ENCODE measurements around the gene BPTF. TPM values are rescaled to one million over a fixed set of nuclear protein-coding genes. Genes with fewer than 3 reads are reported as not detected.
"Not testable (repeated sequence)": the region's sequence is repeated elsewhere in the genome, so short reads cannot be mapped to it uniquely, and the experiment has no call there.

BPTF gene
- total RNA-seq, 1 donor from 2014 or later, result 40.8 TPM

DNA sequence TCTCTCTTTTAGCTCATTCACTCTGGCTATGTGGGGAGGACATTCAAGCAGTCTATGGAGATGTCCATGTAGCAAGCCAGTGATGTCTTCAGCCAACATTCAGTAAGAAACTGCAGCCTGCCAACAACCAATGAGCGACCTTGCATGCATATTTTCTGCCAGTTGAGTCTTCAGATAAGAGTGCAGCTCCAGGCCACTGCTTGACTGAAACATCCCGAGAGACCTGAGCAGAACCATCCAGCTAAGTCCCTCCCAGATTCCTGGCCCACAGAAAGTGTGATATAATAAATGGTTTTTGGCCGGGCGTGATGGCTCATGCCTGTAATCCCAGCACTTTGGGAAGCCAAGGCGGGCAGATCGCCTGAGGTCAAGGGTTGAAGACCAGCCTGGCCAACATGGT lies 181.5 kb downstream of the BPTF start:
- no peak for DNase-seq (ENCODE audit: low read depth)

DNA sequence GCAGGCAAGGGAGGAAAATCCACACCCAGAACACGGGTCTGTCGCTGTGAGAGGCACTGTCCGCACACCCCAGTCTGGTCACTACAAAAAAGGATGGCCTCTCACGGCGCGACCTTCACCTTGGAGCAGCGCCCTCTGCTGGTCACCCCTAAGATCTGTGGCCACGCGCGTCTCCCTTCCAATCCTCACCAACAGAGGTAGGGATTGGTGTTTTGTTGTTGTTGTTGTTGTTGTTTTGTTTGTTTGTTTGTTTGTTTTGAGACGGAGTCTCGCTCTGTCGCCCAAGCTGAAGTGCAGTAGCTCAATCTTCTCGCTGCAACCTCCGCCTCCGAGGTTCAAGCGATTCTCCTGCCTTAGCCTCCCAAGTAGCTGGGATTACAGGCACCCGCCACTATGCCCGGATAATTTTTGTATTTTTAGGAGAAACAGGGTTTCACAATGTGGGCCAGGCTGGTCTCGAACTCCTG lies 185.9 kb downstream of the BPTF start:
- no peak for DNase-seq (ENCODE audit: low read depth)

DNA sequence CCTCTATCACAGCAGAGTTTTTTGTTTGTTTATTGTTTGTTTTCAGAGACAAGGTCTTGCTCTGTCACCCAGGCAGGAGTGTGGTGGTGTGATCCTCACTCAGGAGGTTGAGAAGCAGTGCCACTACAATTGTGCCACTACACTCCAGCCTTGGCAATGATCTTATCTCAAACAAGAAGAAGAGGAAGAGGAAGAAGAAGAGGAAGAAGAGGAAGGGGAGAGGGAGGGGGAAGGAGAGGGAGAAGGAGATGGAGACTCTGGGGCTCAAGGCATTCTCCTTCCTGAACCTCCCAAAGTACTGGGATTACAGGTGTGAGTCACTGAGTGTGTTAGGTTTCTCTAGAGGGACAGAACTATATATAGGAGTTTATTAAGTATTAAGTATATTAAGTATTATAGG lies 188.1 kb downstream of the BPTF start:
- DNase-seq (ENCODE audit: low read depth), result no peak

DNA sequence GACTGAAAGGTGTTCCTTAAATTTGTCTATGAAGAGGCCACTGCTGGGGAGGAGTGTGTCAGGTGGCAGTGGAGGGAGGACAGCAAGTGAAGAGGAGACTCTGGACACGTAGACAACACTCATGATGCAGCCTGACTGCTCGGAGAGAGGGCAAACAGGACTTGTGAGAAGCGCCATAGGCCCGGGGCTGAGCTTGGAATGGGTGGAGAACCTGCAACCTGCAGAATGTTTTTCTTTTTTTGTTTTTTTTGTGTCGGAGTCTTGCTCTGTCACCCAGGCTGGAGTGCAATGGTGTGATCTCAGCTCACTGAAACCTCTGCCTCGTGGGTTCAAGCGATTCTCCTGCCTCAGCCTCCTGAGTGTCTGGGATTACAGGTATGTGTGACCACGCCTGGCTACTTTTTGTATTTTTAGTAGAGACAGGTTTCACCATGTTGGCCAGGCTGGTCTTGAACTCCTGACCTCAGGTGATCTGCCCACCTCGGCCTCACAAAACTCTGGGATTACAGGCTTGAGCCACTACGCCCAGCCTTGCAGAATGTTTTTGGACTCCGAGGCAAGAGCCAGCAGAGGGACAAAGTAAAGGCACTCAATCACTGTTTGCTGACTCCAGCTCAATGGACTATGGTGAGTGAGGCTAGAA lies 189.9 kb downstream of the BPTF start:
- no peak for DNase-seq (ENCODE audit: low read depth)

DNA sequence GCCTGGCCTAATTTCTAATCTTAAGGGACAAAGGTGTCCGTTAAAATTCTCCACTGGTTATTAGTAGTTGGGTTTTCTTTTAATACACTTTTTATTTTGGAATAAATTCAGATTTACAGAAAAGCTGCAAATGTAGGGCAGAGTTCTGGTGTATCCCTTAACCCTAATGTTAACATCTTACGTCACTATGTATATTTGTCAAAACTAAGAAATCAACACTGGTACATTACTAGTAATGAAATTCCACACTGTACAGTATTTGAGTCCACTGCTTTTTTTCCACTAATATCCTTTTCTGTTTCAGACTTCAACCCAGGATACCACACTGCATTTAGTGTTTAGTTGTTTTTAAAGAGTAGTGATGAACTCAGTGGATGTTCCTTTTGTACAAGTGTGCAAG lies 191.5 kb downstream of the BPTF start:
- DNase-seq (ENCODE audit: low read depth), result no peak

DNA sequence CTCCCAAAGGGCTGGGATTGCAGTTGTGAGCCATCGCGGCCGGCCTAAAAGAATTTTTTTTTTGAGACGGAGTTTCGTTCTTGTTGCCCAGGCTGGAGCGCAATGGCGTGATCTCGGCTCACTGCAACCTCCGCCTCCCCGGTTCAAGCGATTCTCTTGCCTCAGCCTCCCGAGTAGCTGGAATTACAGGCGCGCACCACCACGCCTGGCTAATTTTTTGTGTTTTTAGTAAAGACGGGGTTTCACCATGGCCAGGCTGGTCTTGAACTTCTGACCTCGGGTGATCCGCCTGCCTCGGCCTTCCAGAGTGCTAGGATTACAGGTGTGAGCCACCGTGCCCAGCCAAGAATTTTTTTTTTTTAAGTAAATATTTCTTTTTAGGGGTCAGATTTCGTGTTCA lies 193.2 kb downstream of the BPTF start:
- DNase-seq (ENCODE audit: low read depth), result not testable (repeated sequence)

DNA sequence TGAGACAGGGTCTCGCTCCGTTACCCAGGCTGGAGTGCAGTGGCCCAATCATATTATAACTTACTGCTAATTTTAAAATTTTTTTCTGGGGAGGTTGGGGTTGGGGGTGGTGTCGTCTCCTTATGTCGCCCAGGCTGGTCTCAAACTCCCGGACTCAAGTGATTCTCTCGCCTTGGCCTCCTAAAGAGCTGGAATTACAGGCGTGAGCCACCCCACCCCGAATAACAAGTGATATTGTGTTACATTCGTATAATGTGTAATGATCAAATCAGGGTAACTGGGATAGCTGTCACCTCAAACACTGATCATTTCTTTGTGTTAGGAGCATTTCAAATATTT lies 194.0 kb downstream of the BPTF start:
- DNase-seq (ENCODE audit: low read depth), result no peak

DNA sequence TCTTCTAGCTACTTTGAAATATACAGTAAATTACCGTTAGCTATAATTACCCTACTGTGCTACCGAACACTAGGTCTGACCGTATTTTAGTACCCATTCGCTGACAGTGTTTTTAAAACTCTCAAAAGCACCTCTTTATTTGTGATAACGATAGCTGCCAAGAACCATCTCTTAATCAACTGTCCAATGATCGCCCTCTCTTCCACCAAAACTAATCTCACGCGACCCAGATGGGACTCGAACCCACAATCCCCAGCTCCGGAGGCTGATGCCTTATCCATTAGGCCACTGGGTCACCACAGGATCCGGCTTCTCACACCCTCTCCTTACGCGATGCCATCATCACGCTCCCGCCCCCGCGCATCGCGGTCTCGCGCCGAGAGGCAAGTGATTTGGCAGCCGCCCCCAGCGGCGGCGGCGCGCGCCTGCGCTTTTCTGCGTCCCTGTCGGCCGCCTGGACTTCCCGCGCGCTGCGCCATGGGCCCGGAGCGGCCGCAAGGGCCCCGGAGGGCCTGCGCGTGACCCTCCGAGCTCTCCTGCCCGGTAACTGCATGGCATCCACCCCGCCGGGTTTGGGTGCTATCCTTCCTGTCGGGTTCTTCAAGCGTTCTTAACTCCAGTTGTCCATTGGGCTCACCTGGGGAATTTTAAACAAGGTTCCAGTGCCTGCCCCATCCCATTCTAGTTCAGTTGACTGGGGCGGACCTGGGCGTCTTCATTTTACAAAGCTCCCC lies 194.5 kb downstream of the BPTF start:
- peak; percentile 96 for DNase-seq (ENCODE audit: low read depth)

DNA sequence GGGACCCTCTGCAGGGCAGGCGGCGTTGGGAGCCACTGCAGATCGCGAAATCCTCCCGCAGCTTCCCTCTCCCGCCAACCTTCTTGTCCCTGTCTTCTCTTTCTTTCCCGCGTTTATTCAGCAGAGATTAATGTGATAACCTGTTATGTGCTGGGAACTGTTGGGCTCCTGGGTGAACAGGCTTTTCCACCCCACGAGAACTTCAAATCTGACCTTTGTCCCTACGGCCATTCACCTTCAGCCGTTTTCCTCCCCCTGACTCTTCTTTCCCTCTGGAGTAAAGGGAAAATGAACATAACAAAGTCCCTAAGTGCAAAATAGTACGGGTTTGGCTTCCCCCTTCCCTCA lies 195.1 kb downstream of the BPTF start:
- DNase-seq (ENCODE audit: low read depth), result no peak

DNA sequence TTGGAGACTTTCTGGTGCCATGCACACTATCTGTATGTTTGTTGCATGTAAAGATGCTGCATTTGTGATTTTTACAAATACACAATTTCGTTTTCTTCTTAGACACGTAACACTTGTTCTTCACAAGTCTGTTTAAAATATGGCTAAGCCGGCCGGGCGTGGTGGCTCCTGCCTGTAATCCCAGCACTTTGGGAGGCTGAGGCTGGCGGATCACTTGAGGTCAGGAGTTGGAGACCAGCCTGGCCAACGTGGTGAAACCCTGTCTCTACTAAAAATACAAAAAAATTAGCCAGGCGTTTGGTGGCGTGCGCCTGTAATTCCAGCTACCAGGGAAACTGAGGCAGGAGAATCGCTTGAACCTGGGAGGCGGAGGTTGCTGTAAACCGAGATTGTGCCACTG lies 195.5 kb downstream of the BPTF start:
- DNase-seq (ENCODE audit: low read depth), result not testable (repeated sequence)

DNA sequence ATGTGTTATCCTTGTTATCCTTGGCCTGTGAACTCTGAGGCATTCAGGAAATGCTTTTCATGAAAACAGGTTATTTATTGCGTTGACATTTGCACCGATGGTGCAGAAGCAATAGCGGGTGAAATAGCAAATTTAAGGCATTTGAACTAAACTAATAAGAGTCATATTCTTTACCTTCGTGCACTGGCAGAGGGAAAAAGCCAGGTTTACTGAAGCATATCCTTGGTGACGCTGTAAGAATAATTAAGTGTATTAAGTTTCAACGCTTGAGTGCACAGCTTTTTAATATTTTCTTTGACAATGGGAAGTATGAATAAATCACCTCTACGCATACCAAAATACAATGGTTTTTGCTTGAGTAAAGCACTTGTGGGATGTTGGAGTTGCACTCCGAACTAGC lies 196.7 kb downstream of the BPTF start:
- DNase-seq (ENCODE audit: low read depth), result no peak

DNA sequence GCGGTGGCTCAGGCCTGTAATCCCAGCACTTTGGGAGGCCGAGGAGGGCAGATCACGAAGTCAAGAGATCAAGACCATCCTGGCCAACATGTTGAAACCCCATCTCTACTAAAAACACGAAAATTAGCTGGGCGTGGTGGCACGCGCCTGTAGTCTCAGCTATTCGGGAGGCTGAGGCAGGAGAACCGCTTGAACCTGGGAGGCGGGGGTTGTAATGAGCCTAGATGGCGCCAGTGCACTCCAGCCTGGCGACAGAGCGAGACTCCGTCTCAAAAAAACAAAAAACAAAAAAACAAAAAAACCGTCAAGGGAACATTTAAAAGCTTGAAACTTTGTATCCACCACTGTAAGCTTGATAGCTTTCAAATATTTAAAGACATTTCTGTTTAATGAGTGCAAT lies 197.2 kb downstream of the BPTF start:
- DNase-seq (ENCODE audit: low read depth), result not testable (repeated sequence)

DNA sequence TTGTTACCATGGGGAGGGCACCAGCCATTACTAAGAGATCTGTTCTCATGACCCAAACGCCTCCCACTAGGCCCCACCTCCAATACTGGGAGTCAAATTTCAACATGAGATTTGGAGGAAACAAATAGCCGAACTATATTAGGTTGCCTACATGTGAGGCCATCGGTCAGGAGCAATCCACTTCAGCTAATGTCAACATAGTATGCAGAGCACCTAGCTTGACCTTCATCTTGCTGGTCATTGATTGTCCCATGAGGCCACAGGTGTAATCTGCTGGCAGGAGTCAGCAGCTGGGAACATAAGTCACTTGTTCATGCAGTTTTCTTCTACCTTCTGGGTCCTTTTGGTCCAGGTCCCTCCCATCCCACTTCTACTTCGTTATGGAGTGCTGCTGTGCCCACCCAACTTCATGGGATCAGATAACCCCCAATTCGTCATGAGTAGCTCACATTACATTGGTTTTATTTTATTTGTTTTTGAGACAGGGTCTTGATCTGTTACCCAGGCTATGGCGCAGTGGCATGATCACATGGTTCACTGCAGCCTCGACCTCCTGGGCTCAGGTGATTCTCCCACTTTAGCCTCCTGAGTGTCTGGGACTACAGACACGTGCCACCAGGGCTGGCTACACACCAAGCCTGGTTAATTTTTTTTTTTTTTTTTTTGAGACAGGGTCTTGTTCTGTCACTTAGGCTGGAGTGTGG lies 204.4 kb downstream of the BPTF start:
- DNase-seq (ENCODE audit: low read depth), result no peak

Other genes starting within 250 kb of the BPTF start
- 51.8 and 54.4 TPM in 2 replicates for gene NOL11, start 107.6 kb upstream of the BPTF start, total RNA-seq
- gene C17orf58, start 171.0 kb downstream of the BPTF start, total RNA-seq, result 8.2 and 9.4 TPM in 2 replicates
- gene KPNA2, start 210.2 kb downstream of the BPTF start, total RNA-seq, result 66.8 and 70.6 TPM in 2 replicates

All from myocyte (in vitro differentiated cells).